Measurements from ENCODE around the gene HAVCR2. TPM values are rescaled to one million over a fixed set of nuclear protein-coding genes. Genes with fewer than 3 reads are reported as not detected.

HAVCR2 gene
- polyA plus RNA-seq, 1 of the 3 experiments (the other 2 are of a cell fraction), result 0.12 TPM

GRCh38 chr5:157142317-157143126 is 33.7 kb upstream of the HAVCR2 start, which contains the start of gene MED7:
Gene MED7 (minus strand): TSS chr5:157142865. CDS start chr5:157139431, 3,434 bp downstream.
- POLR2A ChIA-PET, result interaction anchor here (0.9 to 1.4 kb wide), 2 partner anchors 11 to 589 kb away, joined by 4 to 7 read pairs; partner anchors contain the start of gene THG1L
- under 1% methylated on average over 22 of the region's 48 CpGs for WGBS (ENCODE audit: low lambda C conversion rate)
- CTCF ChIA-PET, result interaction anchor here (1.0 to 1.9 kb wide), 3 partner anchors 10 to 110 kb away, joined by 3 to 13 read pairs (median 3); no protein-coding TSS in a partner anchor
- TF ChIP-seq SMC3 (IDR thresholded peaks at IDR 0.05; ENCODE audit: low read depth, low read length) (no peak), NRF1 (IDR thresholded peaks at IDR 0.05; ENCODE audit: low read depth, low read length) (no peak), SIN3A (IDR thresholded peaks at IDR 0.05; ENCODE audit: borderline replicate concordance, low read depth, low read length) (peak; percentile 61; the same call in 1 of the 2 replicates), RFX5 (IDR thresholded peaks at IDR 0.05; ENCODE audit: low read length) (no peak), YY1 (IDR thresholded peaks at IDR 0.05; ENCODE audit: low read depth) (peak; percentile 36; the same call in 1 of the 2 replicates), CHD2 (IDR thresholded peaks at IDR 0.05; ENCODE audit: low read length, partially characterized antibody) (peak; percentile 17), GABPA (IDR thresholded peaks at IDR 0.05; ENCODE audit: low read depth) (peak; percentile 88), FOSL2 (IDR thresholded peaks at IDR 0.05; ENCODE audit: borderline replicate concordance, low read depth) (no peak), RCOR1 (IDR thresholded peaks at IDR 0.05; ENCODE audit: low read length) (peak; percentile 18; the same call in 1 of the 2 replicates), MXI1 (IDR thresholded peaks at IDR 0.05; ENCODE audit: low read depth, low read length) (no peak), GATA2 (CRISPR knock-in tag; IDR thresholded peaks at IDR 0.05) (no peak), EZH2phosphoT487 (IDR thresholded peaks at IDR 0.05; ENCODE audit: borderline replicate concordance, low read depth) (no peak), FOXJ3 (CRISPR knock-in tag; IDR thresholded peaks at IDR 0.05) (no peak), NFIC (IDR thresholded peaks at IDR 0.05; ENCODE audit: borderline replicate concordance) (no peak), MEF2A (IDR thresholded peaks at IDR 0.05; ENCODE audit: borderline replicate concordance, low read depth) (no peak), RAD21 (IDR thresholded peaks at IDR 0.05; ENCODE audit: low read length) (no peak), ELF1 (IDR thresholded peaks at IDR 0.05) (peak; percentile 60; the same call in 1 of the 2 replicates), RXRA (IDR thresholded peaks at IDR 0.05; ENCODE audit: borderline replicate concordance, low read depth) (no peak), JUND (IDR thresholded peaks at IDR 0.05) (no peak), TCF12 (IDR thresholded peaks at IDR 0.05) (no peak), EP300 (IDR thresholded peaks at IDR 0.05; ENCODE audit: borderline replicate concordance in 1 of 2, low read depth in 1 of 2, low read length in 1 of 2) (no peak), IRF3 (IDR thresholded peaks at IDR 0.05; ENCODE audit: low read depth, low read length) (peak; percentile 27; the same call in 1 of the 2 replicates), TAF1 (IDR thresholded peaks at IDR 0.05; ENCODE audit: borderline replicate concordance, low read depth, low read length) (peak; percentile 87; the same call in 1 of the 2 replicates), FOXM1 (IDR thresholded peaks at IDR 0.05; ENCODE audit: low read depth) (peak; percentile 68; the same call in 1 of the 2 replicates), REST (IDR thresholded peaks at IDR 0.05; ENCODE audit: low read depth, low read length) (no peak)
- TF ChIP-seq, protein P1, sequence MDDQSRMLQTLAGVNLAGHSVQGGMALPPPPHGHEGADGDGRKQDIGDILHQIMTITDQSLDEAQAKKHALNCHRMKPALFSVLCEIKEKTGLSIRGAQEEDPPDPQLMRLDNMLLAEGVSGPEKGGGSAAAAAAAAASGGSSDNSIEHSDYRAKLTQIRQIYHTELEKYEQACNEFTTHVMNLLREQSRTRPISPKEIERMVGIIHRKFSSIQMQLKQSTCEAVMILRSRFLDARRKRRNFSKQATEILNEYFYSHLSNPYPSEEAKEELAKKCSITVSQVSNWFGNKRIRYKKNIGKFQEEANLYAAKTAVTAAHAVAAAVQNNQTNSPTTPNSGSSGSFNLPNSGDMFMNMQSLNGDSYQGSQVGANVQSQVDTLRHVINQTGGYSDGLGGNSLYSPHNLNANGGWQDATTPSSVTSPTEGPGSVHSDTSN (IDR thresholded peaks at IDR 0.05), result peak; percentile 99
- TF ChIP-seq, protein P2, sequence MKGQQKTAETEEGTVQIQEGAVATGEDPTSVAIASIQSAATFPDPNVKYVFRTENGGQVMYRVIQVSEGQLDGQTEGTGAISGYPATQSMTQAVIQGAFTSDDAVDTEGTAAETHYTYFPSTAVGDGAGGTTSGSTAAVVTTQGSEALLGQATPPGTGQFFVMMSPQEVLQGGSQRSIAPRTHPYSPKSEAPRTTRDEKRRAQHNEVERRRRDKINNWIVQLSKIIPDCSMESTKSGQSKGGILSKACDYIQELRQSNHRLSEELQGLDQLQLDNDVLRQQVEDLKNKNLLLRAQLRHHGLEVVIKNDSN (IDR thresholded peaks at IDR 0.05; ENCODE audit: borderline replicate concordance, low read depth), result no peak
- TF ChIP-seq, protein P3, sequence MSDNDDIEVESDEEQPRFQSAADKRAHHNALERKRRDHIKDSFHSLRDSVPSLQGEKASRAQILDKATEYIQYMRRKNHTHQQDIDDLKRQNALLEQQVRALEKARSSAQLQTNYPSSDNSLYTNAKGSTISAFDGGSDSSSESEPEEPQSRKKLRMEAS (IDR thresholded peaks at IDR 0.05; ENCODE audit: low read depth), result peak; percentile 57

More at GRCh38 chr5:157142317-157143126, 33.7 kb upstream of the HAVCR2 start, which contains the start of gene MED7:
- Histone ChIP-seq H3F3A (replicated peaks; ENCODE audit: insufficient read depth) (peaks cover 10% of the 10 kb centered on the region), H3K4me1 (ENCODE audit: control insufficient read depth in 1 of 2, insufficient read depth in 2 of 2, low read depth in 1 of 2, low read length in 1 of 2) (peaks cover 0 to 9% of the 10 kb centered on the region in 2 experiments; a peak in 1 of 4 replicates), H2AFZ (ENCODE audit: low read depth) (peak within 1 kb of the TSS; percentile 98), H3K27me3 (ENCODE audit: insufficient read depth) (no peaks in the 10 kb centered on the region), H3K9me3 (no peaks in the 10 kb centered on the region), H3K79me2 (ENCODE audit: insufficient read depth) (peaks cover 49% of the 10 kb centered on the region), H3K4me3 (ENCODE audit: low read depth in 2 of 2, low read length in 1 of 2) (peak within 1 kb of the TSS; percentile 96 to 99), H3K4me2 (peak within 1 kb of the TSS; percentile 89), H4K20me1 (ENCODE audit: insufficient read depth) (peaks cover 5% of the 10 kb centered on the region), H3K9ac (peak within 1 kb of the TSS; percentile 97), H3K27ac (ENCODE audit: low read depth in 2 of 2, low read length in 1 of 2) (peak within 1 kb of the TSS; percentile 77 to 85), H3K9me2 (no peaks in the 10 kb centered on the region), H3K36me3 (replicated peaks in 1 of 2; ENCODE audit: control insufficient read depth in 1 of 2, insufficient read depth in 2 of 2, low read length in 1 of 2) (peaks cover 18 to 22% of the 10 kb centered on the region in 2 experiments)
- DNase-seq, result peak; percentile 90

Measured in SK-N-SH (cell line).